ENCODE data around the gene CIPC. TPM values are rescaled to one million over a fixed set of nuclear protein-coding genes. Genes with fewer than 3 reads are reported as not detected.
A peak's percentile ranks its signal among the peaks of the same experiment; 100 is the strongest.

Gene CIPC
- total and polyA plus RNA-seq, 2 of the 13 experiments (the other 11 are each of a cell fraction or from before 2014, with no cell fraction given): 7.6 to 13.9 TPM

- TF ChIP-seq MATR3 (CRISPR knock-in tag; IDR thresholded peaks at IDR 0.05): no peak
- TF ChIP-seq SRY (CRISPR knock-in tag; IDR thresholded peaks at IDR 0.05): no peak
- no peak for TF ChIP-seq KAT2B (IDR thresholded peaks at IDR 0.05; ENCODE audit: borderline replicate concordance, low read depth, low read length)
- no peak for TF ChIP-seq ZNF678 (CRISPR knock-in tag; IDR thresholded peaks at IDR 0.05)
- peak; percentile 44 for TF ChIP-seq XRCC5 (optimal IDR thresholded peaks at IDR 0.05; ENCODE audit: low read length)
- TF ChIP-seq PHF8 (CRISPR knock-in tag; IDR thresholded peaks at IDR 0.05): no peak
- no peak for TF ChIP-seq PRDM15 (CRISPR knock-in tag; IDR thresholded peaks at IDR 0.05)
- TF ChIP-seq ZNF263 (CRISPR knock-in tag; IDR thresholded peaks at IDR 0.05): no peak
- TF ChIP-seq HNF4G (IDR thresholded peaks at IDR 0.05; ENCODE audit: borderline replicate concordance, low read depth, low read length): no peak
- TF ChIP-seq HNF4G (CRISPR knock-in tag; IDR thresholded peaks at IDR 0.05; ENCODE audit: borderline replicate concordance, low read depth): no peak
- TF ChIP-seq GATAD1 (CRISPR knock-in tag; IDR thresholded peaks at IDR 0.05): no peak
- no peak for TF ChIP-seq ZNF343 (CRISPR knock-in tag; IDR thresholded peaks at IDR 0.05)
- TF ChIP-seq ZNF720 (CRISPR knock-in tag; IDR thresholded peaks at IDR 0.05): no peak
- TF ChIP-seq, protein P1, sequence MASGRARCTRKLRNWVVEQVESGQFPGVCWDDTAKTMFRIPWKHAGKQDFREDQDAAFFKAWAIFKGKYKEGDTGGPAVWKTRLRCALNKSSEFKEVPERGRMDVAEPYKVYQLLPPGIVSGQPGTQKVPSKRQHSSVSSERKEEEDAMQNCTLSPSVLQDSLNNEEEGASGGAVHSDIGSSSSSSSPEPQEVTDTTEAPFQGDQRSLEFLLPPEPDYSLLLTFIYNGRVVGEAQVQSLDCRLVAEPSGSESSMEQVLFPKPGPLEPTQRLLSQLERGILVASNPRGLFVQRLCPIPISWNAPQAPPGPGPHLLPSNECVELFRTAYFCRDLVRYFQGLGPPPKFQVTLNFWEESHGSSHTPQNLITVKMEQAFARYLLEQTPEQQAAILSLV (CRISPR knock-in tag; IDR thresholded peaks at IDR 0.05; ENCODE audit: borderline replicate concordance): no peak
Observed at GRCh38 chr14:77094672-77095284, 3.3 kb upstream of the CIPC start (continued).
